ENCODE data around the gene BYSL. TPM values are rescaled to one million over a fixed set of nuclear protein-coding genes. Genes with fewer than 3 reads are reported as not detected.
"Not testable (repeated sequence)": the region's sequence is repeated elsewhere in the genome, so short reads cannot be mapped to it uniquely, and the experiment has no call there.

BYSL gene
- total RNA-seq, 4 donors from 2014 or later, result 4.1 to 12.2 (median 7.7) TPM

GRCh38 chr6:41940759-41941279 is 19.5 kb downstream of the BYSL start:
- peak in 1 of 2 donors; percentile 89 for DNase-seq (ENCODE audit: low spot score in 2 of 2)
- intact Hi-C loops (cut with DNase I; ENCODE audit: low total_unique reads), result loop anchor here (5.0 kb wide), 1 partner anchor 101 kb away; no protein-coding TSS in a partner anchor
- no peak for TF ChIP-seq POLR2A (IDR thresholded peaks at IDR 0.05)
- TF ChIP-seq, protein P1, sequence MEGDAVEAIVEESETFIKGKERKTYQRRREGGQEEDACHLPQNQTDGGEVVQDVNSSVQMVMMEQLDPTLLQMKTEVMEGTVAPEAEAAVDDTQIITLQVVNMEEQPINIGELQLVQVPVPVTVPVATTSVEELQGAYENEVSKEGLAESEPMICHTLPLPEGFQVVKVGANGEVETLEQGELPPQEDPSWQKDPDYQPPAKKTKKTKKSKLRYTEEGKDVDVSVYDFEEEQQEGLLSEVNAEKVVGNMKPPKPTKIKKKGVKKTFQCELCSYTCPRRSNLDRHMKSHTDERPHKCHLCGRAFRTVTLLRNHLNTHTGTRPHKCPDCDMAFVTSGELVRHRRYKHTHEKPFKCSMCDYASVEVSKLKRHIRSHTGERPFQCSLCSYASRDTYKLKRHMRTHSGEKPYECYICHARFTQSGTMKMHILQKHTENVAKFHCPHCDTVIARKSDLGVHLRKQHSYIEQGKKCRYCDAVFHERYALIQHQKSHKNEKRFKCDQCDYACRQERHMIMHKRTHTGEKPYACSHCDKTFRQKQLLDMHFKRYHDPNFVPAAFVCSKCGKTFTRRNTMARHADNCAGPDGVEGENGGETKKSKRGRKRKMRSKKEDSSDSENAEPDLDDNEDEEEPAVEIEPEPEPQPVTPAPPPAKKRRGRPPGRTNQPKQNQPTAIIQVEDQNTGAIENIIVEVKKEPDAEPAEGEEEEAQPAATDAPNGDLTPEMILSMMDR (IDR thresholded peaks at IDR 0.05), result no peak

DNA sequence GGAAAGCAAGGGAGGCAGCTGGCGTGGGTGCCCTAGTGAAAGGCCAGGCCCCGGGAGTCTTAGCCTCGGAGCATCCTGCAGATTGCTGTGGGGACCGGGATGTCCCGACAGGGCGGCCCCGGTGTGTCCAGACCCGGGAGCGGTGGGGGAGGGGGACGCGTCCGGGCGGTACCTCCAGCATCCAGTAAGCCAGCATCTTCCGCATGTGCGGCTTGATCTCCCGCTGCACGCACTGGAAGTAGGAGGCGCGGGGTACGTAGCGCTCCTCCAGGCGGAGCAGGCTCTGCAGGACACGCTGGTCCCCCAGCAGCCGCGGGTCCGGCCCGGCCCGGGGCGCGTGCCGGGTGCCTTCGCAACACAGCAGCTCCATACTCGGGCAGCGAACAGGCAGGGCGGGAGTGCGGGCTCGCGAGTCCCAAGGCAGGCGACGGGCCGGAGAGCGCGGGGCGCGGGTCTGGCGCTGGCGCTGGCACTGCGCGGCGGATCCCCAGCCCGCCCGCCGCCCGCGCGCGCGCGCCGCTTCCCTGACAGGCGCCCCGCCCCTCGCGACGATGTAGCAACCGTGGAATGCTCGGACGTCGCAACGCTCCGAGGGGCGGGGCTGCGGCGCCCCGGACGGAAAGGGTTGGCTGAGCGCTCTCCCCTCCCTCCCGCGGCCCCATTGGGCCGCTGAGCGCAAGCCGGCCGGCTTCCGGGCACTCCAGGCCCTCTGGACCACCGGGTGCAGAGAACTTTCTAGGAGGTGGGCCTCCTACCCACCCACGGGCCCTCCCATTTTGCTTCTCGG is 20.2 kb downstream of the BYSL start, which contains the start of gene CCND3:
Gene CCND3 (minus strand): TSS at position 529 of the 787 bp plus-strand sequence. CDS start 159 bp downstream, at position 370.
- intact Hi-C loops (cut with DNase I; ENCODE audit: low total_unique reads), result loop anchor here (5.0 kb wide), 1 partner anchor 101 kb away; no protein-coding TSS in a partner anchor
- H3K4me3 ChIP-seq (ENCODE audit: low read depth, poor library complexity, severe bottlenecking), result peak within 1 kb of the TSS; percentile 58
- no peak for TF ChIP-seq POLR2A (IDR thresholded peaks at IDR 0.05)
- TF ChIP-seq, protein P1 (IDR thresholded peaks at IDR 0.05), result no peak
- DNase-seq (ENCODE audit: low spot score in 2 of 2), result peak; percentile 80 to 96
- 0% methylated on average over 29 to 46 of the region's 87 CpGs for WGBS, 2 donors

More at GRCh38 chr6:41940759-41941279, 19.5 kb downstream of the BYSL start:
- peak overlapping the region; percentile 58 for H3K4me3 ChIP-seq (ENCODE audit: low read depth, poor library complexity, severe bottlenecking)
- 0 to 1% methylated on average over 25 to 38 of the region's 38 CpGs for WGBS, 2 donors

DNA sequence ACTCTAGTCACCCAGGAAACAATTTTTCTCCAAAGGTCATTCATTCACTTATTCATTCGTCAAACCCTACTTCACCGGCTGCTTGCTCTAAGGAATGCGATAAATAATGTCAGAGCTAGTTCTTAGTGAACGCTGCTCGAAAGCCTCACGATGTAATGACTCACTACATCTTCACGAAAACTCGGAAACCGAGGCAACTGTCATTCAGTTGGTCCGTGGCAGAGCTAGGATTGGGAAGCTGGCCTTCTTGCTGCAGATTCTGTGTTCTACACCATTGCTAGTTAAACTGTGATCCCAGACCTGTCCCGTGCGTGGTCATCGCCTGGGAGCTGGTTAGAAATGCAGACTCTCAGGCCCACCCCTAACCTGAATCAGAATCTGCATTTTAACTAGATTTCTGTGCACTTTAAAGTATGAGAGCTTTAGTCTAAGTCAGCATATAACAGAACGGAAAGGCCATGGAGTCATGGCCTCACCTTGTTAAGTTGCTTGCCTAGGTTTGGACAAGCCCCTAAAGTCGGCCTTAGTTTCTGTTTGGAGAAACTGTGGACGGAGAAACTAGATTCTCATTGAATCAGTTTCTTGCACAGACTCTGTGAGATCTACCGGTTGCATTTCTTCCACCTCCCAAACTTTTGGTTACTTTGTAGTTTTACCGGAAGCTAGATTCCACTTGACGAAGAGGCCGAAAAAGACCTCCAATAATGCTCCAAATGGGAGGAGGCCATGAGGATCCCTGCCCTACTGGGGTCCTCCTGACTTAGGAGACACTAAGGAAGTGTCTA is 21.0 kb downstream of the BYSL start:
- DNase-seq (ENCODE audit: low spot score in 2 of 2), result no peak
- TF ChIP-seq, protein P1 (IDR thresholded peaks at IDR 0.05), result no peak
- 37 to 40% methylated on average over 20 of the region's 20 CpGs for WGBS, 2 donors
- H3K4me3 ChIP-seq (ENCODE audit: low read depth, poor library complexity, severe bottlenecking), result peak overlapping the region; percentile 58
- intact Hi-C loops (cut with DNase I; ENCODE audit: low total_unique reads), result loop anchor here (5.0 kb wide), 1 partner anchor 100 kb away; no protein-coding TSS in a partner anchor

DNA sequence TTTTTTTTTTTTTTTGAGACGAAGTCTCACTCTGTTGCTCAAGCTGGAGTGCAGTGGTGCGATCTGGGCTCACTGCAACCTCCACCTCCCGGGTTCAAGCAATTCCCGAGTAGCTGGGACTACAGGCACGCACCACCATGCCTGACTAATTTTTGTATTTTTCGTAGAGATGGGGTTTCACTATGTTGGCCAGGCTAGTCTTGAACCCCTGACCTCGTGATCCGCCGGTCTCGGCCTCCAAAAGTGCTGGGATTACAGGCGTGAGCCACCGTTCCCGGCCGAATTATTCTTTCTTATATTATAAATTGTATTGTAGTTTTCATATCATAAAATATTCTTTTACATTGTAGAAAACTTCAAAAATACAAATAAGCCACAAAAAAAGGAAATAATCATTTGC is 21.6 kb downstream of the BYSL start:
- not testable (repeated sequence) for H3K4me3 ChIP-seq (ENCODE audit: low read depth, poor library complexity, severe bottlenecking)
- 93 to 94% methylated on average over 14 of the region's 14 CpGs for WGBS, 2 donors

DNA sequence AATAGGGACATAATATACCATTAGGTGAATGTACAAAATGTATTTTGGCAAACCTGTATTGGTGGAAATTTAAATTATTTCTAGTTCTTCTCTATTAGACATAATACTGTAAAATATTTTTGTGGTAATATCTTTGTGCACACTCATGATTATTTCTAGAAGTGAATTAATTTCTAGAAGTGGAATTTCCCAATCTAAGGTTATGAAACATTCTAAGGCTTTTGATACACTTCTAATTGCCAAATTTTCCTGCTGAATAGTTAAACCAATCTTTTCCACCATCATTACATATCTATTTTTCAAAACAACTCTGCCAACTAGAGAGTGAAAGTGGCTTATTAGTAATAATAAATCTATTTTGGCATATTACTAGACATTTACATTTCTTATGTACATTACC is 22.2 kb downstream of the BYSL start:
- intact Hi-C loops (cut with DNase I; ENCODE audit: low total_unique reads), result loop anchor here (5.0 kb wide), 1 partner anchor 99 kb away; no protein-coding TSS in a partner anchor
- DNase-seq (ENCODE audit: low spot score in 2 of 2), result no peak
- TF ChIP-seq POLR2A (IDR thresholded peaks at IDR 0.05), result no peak
- TF ChIP-seq, protein P1 (IDR thresholded peaks at IDR 0.05), result no peak
- no peak overlapping the region for H3K4me3 ChIP-seq (ENCODE audit: low read depth, poor library complexity, severe bottlenecking)

More for the DNA sequence above, 21.6 kb downstream of the BYSL start:
- not testable (repeated sequence) for DNase-seq (ENCODE audit: low spot score in 2 of 2)
- intact Hi-C loops (cut with DNase I; ENCODE audit: low total_unique reads), result loop anchor here (5.0 kb wide), 1 partner anchor 99 kb away; no protein-coding TSS in a partner anchor
